Adrenal gland (tissue), 12 donors: Measurements from ENCODE around the gene SDHAF1. TPM values are rescaled to one million over a fixed set of nuclear protein-coding genes. Genes with fewer than 3 reads are reported as not detected.
"Not testable (repeated sequence)": the region's sequence is repeated elsewhere in the genome, so short reads cannot be mapped to it uniquely, and the experiment has no call there.

Source experiments
- DNase-seq, 7 donors: peaks; one replicate each; pipeline ENCODE4 v3.0.0-alpha.2; 2019 to 2020
- H3K27ac ChIP-seq, 5 donors: fragments of 200-600 bp; sonication (generic) in 4 of 5; 1 replicate in 3 of 5; 2 replicates in 2 of 5; pipeline versions ENCODE4 v1.5.1 to v1.8.0; 2016 to 2020; ENCODE audit warnings: mild to moderate bottlenecking in 1 of 5
- H3K27me3 ChIP-seq: fragments of 200-600 bp; 2 replicates; pipeline ENCODE4 v1.8.0; 2021
- H3K36me3 ChIP-seq, 2 donors: fragments of 200-600 bp; replicated peaks in 1 of 2; 1 replicate in 1 of 2; 2 replicates in 1 of 2; pipeline versions ENCODE4 v1.5.1 to v1.8.0; 2018 to 2022
- H3K4me1 ChIP-seq, 2 donors: fragments of 200-600 bp; replicated peaks in 1 of 2; 1 replicate in 1 of 2; 2 replicates in 1 of 2; pipeline versions ENCODE4 v1.5.1 to v1.8.0; 2018 to 2021
- H3K4me3 ChIP-seq, 4 donors: fragments of 200-600 bp; sonication (generic) in 3 of 4; one replicate each; pipeline ENCODE4 v1.5.1; 2016 to 2018
- H3K9me3 ChIP-seq, 3 donors: fragments of 200-600 bp; sonication (generic) in 1 of 3; replicated peaks in 1 of 3; 1 replicate in 2 of 3; 2 replicates in 1 of 3; pipeline versions ENCODE4 v1.5.1 to v1.8.0; 2016 to 2021
- CTCF ChIP-seq, 6 experiments: fragments of 450-650 bp in 4 of 6; fragments of 200-600 bp in 2 of 6; sonication (generic) in 1 of 6; IDR thresholded peaks; 1 replicate in 5 of 6; 2 replicates in 1 of 6; pipeline versions ENCODE4 v1.5.1 to v1.8.0; 2016 to 2021; ENCODE audit warnings: antibody characterized with exemption in 6 of 6, mild to moderate bottlenecking in 2 of 6, moderate library complexity in 1 of 6
- POLR2A ChIP-seq, 2 donors: fragments of 450-650 bp; IDR thresholded peaks; one replicate each; pipeline ENCODE4 v1.6.1; 2017; ENCODE audit warnings: antibody characterized with exemption in 2 of 2, mild to moderate bottlenecking in 2 of 2, moderate library complexity in 1 of 2
- WGBS, 4 donors: extraction: QIAGEN DNeasy Blood & Tissue Kit in 2 of 4; methylation state at CpG; one replicate each; pipeline versions ENCODE4 v1.1.5 to v1.1.7; 2013 to 2017; 5-methylcytosine and 5-hydroxymethylcytosine counted together
- intact Hi-C, 2 donors: fragments of 100-400 bp; cut with DNase I; formaldehyde crosslinking; loops; one replicate each; pipeline versions ENCODE4 v1.14.1 to v1.15.0; 2022 to 2023
- polyA plus RNA-seq, 3 donors: library from polyadenylated mRNA; stranded (reverse); fragments of 200-250 nt in 2 of 3; fragments of 350-450 nt in 1 of 3; fragmentation: Illumina TruSeq in 1 of 3; extraction: RNeasy Lipid Tissue Mini Kit (QIAGEN cat#74804) in 1 of 3; gene quantifications; one replicate each; pipeline ENCODE4 v1.2.3, GENCODE V29; 2013 to 2014
- total RNA-seq, 9 donors: library from RNA; depleted of rRNA in 4 of 9; stranded (reverse); fragments of >200 nt in 4 of 9; fragments of 120-200 nt in 1 of 9; fragmentation: NEBNext Ultra II Directional in 1 of 9; extraction: Animal tissue kit (Norgen Biotek cat#: 25700) in 1 of 9; gene quantifications; one replicate each; pipeline versions ENCODE4 v1.1.0 to v1.2.4, GENCODE V29; 2013 to 2023
- donor health status: healthy with polysubstance abuse.
- donor health status: Bipolar disorder and iron deficiency.
- donor health status: DM: yes; HTN: yes; CAD: no.
- donor health status: DM: no; HTN: no; CAD: no.
- donor health status: DM: no; HTN: no; CAD: no.
- donor health status: DM: yes; HTN: yes; CAD: no.

The SDHAF1 gene
- total and polyA plus RNA-seq, 12 donors = 13.7 to 68.9 (median 23.3) TPM

GRCh38 chr19:35955881-35956634 lies 38.9 kb upstream of the SDHAF1 start:
- no peak for TF ChIP-seq POLR2A (IDR thresholded peaks at IDR 0.05)
- no peak for TF ChIP-seq CTCF (IDR thresholded peaks at IDR 0.05)
- Histone ChIP-seq H3K27me3 (peaks cover 20% of the 10 kb centered on the region), H3K4me1 (peaks cover 0 to 8% of the 10 kb centered on the region in 2 donors), H3K9me3 (no peaks in the 10 kb centered on the region), H3K4me3 (no peak overlapping the region), H3K27ac (no peak overlapping the region), H3K36me3 (no peaks in the 10 kb centered on the region)
- intact Hi-C loops = no loop called here
- 61 to 76% (median 69%) methylated on average over 6 of the region's 6 CpGs for WGBS, 4 donors
- no peak for DNase-seq

GRCh38 chr19:35957411-35957810 lies 37.6 kb upstream of the SDHAF1 start:
- H3K27ac ChIP-seq, intact Hi-C loops, H3K9me3 ChIP-seq, H3K4me1 ChIP-seq, H3K36me3 ChIP-seq, DNase-seq, H3K4me3 ChIP-seq: not testable (repeated sequence)
- 66 to 74% (median 71%) methylated on average over 8 of the region's 8 CpGs for WGBS, 4 donors
- H3K27me3 ChIP-seq = peaks cover 25% of the 10 kb centered on the region

- intact Hi-C loops = no loop called here
- TF ChIP-seq CTCF (IDR thresholded peaks at IDR 0.05) = no peak
- TF ChIP-seq POLR2A (IDR thresholded peaks at IDR 0.05) = no peak
- 28 to 34% (median 29%) methylated on average over 15 of the region's 15 CpGs for WGBS, 4 donors
- no peak for DNase-seq
- Histone ChIP-seq H3K4me1 (peaks cover 0 to 8% of the 10 kb centered on the region in 2 donors), H3K9me3 (no peaks in the 10 kb centered on the region), H3K27me3 (peaks cover 25% of the 10 kb centered on the region), H3K36me3 (no peaks in the 10 kb centered on the region), H3K27ac (no peak overlapping the region), H3K4me3 (no peak overlapping the region)
Observed at GRCh38 chr19:35958660-35959039, 36.3 kb upstream of the SDHAF1 start.

DNA sequence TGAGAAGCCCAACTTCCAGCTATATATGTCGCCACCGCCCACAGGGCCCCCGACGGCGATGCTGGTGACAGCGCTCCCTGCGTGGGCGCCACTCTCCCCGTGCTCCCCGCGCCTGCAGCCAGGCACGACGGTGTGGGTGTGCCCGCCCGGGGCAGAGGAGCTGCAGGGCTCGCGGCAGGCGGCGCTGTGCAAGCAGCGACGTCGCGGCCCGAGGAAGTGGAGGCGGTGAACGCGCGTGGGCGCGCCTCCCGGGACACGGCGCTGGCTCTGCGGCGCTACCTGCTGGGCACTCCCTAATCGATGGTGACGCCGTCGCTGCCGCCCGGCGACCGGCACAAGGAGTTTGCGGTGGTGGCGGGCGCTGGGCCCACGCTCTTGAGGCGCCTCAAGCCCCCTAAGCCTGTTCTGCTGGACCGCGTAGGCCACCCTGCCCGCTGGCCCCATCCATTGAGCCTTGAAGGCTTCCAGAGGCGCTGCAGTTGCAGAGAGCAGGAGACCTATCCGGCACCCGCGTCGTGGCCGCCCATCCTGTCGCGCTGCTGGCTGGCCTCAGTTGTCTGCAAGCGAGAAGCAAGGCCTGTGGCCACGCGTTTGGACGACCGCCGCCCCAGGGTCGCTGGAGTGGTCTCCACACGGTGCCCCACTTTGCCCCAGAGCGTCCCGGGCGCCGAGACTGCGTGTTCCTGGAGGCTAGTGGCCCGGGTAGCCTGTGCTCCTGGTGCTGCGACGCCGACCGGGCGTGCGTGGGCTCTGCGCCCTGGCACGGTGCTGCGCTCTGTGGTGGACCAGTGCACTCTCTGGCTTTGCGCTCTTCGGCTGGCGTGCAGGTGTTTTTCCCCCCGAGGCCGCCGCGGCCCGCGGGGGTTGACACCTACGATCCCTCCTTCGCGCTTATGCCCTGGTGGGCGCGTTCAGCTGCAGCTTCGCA lies 35.7 kb upstream of the SDHAF1 start:
- peak in 1 of 7 donors; percentile 15 for DNase-seq
- WGBS, 4 donors = 5 to 14% (median 10%) methylated on average over 13 to 97 of the region's 97 CpGs
- Histone ChIP-seq H3K9me3 (no peaks in the 10 kb centered on the region), H3K27ac (no peak overlapping the region), H3K4me3 (no peak overlapping the region), H3K4me1 (peaks cover 0 to 8% of the 10 kb centered on the region in 2 donors), H3K36me3 (no peaks in the 10 kb centered on the region), H3K27me3 (peaks cover 25% of the 10 kb centered on the region)
- TF ChIP-seq POLR2A (IDR thresholded peaks at IDR 0.05) (no peak), CTCF (IDR thresholded peaks at IDR 0.05) (peak in 2 of 6 experiments; percentile 8 to 24)
- intact Hi-C loops = no loop called here
